MV-4-11 (cell line): ENCODE measurements around the gene OSBPL6.
"Not testable (repeated sequence)": the region's sequence is repeated elsewhere in the genome, so short reads cannot be mapped to it uniquely, and the experiment has no call there.

Source experiments
- DNase-seq: peaks from one replicate; lab custom pipeline; 2025; lab: John Stamatoyannopoulos, UW

Gene OSBPL6

GRCh38 chr2:178403671-178404306, 209.5 kb downstream of the OSBPL6 start:
- peak; percentile 51 for DNase-seq

GRCh38 chr2:178404368-178404767, 210.1 kb downstream of the OSBPL6 start:
- peak; percentile 94 for DNase-seq

- DNase-seq, result no peak
Measured at GRCh38 chr2:178409261-178409660, 214.9 kb downstream of the OSBPL6 start.

- DNase-seq, result no peak
Measured at GRCh38 chr2:178412047-178412446, 217.7 kb downstream of the OSBPL6 start.

- DNase-seq, result not testable (repeated sequence)
Measured at GRCh38 chr2:178412453-178412852, 218.1 kb downstream of the OSBPL6 start.

- DNase-seq, result peak; percentile 71
Measured at GRCh38 chr2:178413472-178414265, 219.4 kb downstream of the OSBPL6 start.

GRCh38 chr2:178414266-178415247, 220.2 kb downstream of the OSBPL6 start:
- DNase-seq, result peak; percentile 98

GRCh38 chr2:178415979-178416378, 221.7 kb downstream of the OSBPL6 start:
- no peak for DNase-seq

GRCh38 chr2:178417916-178418315, 223.6 kb downstream of the OSBPL6 start:
- DNase-seq, result no peak

- DNase-seq, result no peak
Measured at GRCh38 chr2:178418426-178418825, 224.1 kb downstream of the OSBPL6 start.

- DNase-seq, result peak; percentile 5
Measured at GRCh38 chr2:178419123-178419522, 224.8 kb downstream of the OSBPL6 start.

GRCh38 chr2:178420463-178420999, 226.2 kb downstream of the OSBPL6 start:
- no peak for DNase-seq

- DNase-seq, result no peak
Measured at GRCh38 chr2:178422097-178422496, 227.8 kb downstream of the OSBPL6 start.

- DNase-seq, result not testable (repeated sequence)
Measured at GRCh38 chr2:178423746-178424145, 229.4 kb downstream of the OSBPL6 start.

- no peak for DNase-seq
Measured at GRCh38 chr2:178425255-178425827, 231.0 kb downstream of the OSBPL6 start.

GRCh38 chr2:178426388-178426787, 232.1 kb downstream of the OSBPL6 start:
- no peak for DNase-seq

GRCh38 chr2:178427458-178427857, 233.1 kb downstream of the OSBPL6 start:
- no peak for DNase-seq

- DNase-seq, result no peak
Measured at GRCh38 chr2:178428396-178428806, 234.1 kb downstream of the OSBPL6 start.

- peak; percentile 69 for DNase-seq
Measured at GRCh38 chr2:178429336-178429735, 235.0 kb downstream of the OSBPL6 start.

GRCh38 chr2:178436662-178437061, 242.3 kb downstream of the OSBPL6 start:
- DNase-seq, result no peak

- no peak for DNase-seq
Measured at GRCh38 chr2:178441426-178441825, 247.1 kb downstream of the OSBPL6 start.
